HG02798 (cell line): ENCODE data around the gene ZNF385C.
"Not testable (repeated sequence)": the region's sequence is repeated elsewhere in the genome, so short reads cannot be mapped to it uniquely, and the experiment has no call there.

Experiments used
- ATAC-seq: cut with Tn5 transposase; IDR thresholded peaks from one replicate; pipeline ENCODE4 v1.9.1; 2021; ENCODE audit warnings: mild to moderate bottlenecking; ENCODE audit not compliant: unreplicated experiment, poor library complexity

ZNF385C gene

DNA sequence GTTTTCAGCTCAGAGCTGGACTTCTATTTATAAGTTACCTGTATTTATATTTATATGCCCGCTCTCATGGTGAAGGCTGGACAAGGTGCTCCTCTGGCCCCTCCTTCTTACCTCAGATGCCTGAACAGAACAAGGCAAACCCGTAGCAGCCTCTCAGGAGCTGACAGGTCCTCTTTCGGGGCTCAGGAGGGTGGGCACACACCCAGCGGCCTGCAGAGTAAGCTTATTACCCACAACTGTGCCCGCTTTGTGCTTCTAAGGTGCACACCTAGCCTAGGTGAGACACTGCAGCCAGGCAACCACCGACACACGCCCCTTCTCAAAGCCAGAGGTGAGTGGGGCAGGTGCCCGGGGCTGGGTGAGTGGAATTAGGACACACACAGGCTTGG is 73.1 kb downstream of the ZNF385C start:
- ATAC-seq = no peak

- ATAC-seq = no peak
Observed at GRCh38 chr17:42023524-42024349, 74.5 kb downstream of the ZNF385C start.

GRCh38 chr17:42020845-42021244 is 77.4 kb downstream of the ZNF385C start:
- not testable (repeated sequence) for ATAC-seq

- ATAC-seq = peak; percentile 66
Observed at GRCh38 chr17:42019509-42020404, 78.5 kb downstream of the ZNF385C start, which contains the start of gene NKIRAS2. Gene NKIRAS2, plus strand, starts transcription at chr17:42020090. Its CDS starts 1,488 bp downstream, at chr17:42021578.

DNA sequence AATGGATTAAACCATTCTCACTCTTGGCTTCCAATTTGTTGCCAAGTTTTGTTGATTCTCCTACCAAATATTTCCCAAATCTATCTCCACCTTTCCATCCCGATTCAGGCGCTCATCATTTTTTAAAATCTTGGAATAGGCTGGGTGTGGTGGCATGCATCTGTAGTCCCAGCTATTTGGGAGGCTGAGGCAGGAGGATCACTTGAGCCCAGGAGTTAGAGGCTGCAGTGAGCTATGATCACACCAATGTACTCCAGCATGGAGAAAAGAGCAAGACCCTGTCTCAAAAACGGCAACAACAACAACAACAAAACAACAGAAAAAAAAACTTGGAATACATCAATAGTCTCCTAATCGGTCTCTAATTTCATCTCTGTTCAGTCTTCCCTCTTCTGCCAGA is 79.3 kb downstream of the ZNF385C start:
- ATAC-seq = no peak

DNA sequence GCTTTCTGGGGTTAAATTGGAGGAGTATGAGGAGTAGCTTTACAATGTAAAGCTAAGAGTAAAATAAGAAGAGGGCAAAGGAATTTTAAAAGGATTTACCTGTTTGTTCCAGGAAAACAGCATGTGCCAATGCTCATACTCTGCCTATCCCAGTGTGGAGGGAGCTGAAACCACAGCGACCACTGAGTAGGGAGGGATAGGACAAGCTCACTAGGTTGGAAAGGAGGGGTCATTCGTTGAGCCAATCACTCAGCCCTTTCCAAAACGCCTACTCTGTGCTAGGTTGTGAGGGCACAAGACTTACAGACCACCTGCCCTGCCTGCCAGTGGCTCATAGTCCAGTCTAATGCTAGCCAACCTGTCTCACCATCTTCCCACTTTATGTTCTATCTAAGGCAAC is 79.9 kb downstream of the ZNF385C start:
- no peak for ATAC-seq

- no peak for ATAC-seq
Observed at GRCh38 chr17:42017866-42018200, 80.4 kb downstream of the ZNF385C start.

DNA sequence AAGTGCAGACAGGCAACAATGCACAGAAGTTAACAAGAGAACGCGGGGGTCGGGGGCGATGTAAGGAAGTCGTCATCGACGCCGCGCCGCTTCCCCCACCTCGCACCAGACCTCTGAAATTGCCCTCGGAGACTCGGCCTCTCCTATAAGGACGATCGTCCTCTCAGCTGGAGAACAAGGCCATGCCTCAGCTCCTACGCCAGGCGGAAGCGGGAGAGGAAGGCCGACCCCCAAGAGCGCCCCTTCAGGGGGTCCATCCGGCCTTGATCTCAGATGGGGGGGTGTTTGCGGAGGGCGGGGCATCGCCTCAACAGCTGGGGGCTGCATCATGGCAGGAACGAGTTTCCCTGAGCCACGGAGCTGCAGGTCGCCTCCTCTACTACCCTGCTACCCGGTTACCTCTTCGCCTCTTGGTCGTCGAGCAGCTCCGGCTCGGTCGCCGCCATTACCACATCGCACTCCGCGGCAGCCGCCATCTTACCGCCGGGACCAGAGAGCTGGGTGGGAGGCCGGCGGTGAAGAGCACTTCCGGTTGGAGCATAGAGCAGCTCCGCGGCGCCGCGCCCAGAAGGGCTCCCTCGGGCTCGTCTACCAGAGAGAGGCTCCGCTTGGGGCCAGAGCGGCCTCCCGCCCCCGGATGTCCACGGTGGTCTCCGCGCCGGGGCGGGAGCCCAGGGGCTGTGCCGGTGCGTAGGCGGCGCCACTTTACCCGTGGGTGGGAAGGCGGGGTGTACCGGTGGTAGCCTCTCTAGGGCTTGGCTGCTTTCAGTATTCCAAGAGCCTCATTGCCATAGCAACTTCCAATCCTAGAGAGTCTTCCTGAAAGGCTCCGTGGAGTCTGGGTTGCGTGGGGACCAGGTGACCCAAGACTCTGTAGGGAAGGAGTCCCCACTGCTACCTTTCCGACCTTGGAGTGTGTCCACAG is 81.1 kb downstream of the ZNF385C start, which contains the start of gene DNAJC7:
TSS of gene DNAJC7 (minus strand) at position 499 of the 925 bp plus-strand sequence. CDS start at position 476, 23 bp downstream.
- ATAC-seq = peak; percentile 85

GRCh38 chr17:42016411-42016831 is 81.9 kb downstream of the ZNF385C start:
- ATAC-seq = no peak

DNA sequence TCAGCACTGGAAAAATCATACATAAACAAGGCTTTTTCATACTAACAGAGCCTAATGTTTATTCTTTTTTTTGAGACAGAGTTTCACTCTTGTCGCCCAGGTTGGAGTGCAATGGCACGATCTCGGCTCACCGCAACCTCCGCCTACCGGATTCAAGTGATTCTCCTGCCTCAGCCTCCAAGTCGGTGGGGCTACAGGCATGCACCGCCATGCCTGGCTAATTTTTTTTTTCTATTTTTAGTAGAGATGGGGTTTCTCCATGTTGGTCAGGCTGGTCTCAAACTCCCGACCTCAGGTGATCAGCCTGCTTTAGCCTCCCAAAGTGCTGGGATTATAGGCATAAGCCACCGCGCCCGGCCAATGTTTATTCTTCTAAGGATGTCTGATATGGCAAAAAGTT is 84.5 kb downstream of the ZNF385C start:
- not testable (repeated sequence) for ATAC-seq

DNA sequence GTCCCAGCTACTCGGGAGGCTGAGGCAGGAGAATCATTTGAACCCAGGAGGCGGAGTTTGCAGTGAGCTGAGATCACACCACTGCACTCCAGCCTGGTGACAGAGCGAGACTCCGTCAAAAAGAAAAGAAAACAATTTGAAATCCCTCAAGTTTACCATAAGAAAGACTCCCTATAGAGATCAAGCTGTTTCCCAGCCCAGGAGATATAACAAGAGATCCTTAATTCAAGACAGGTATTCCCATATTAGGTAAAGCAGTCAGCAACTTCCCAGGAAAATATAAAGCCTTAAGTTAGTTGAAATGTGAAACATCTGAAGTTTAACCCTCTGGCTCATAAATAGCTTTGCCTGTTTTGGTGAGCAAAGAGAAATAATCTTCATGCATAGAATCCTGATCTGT is 85.9 kb downstream of the ZNF385C start:
- ATAC-seq = not testable (repeated sequence)

DNA sequence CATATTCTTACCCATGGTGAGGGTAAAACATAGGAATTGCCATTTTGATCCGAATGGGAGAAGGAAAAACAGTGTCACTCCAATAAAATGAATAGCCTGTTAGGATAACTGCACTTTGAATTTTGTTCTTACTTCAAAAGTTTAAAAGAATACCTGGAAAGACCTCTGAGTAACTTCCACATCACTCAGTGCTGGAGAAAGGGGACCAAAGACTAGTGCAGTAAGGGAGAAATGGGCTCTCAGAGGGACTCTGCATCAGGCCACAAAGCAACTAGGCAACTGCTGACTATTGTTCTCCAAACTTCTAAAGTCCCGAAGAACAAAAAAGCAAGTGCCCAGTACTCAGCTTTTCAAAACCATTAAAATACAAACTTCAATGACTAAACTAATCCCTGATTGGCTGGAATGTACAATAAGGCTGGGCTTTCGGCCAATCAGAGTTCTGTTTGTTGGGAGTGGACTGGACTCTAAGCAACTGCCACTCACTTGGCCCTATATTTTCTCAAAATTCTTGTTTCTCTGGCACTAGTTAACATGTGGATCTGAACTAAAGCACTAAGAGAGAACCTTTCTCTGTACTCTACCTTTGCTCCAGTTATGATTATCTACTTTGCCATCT is 87.3 kb downstream of the ZNF385C start:
- no peak for ATAC-seq

- not testable (repeated sequence) for ATAC-seq
Observed at GRCh38 chr17:42010266-42010680, 88.0 kb downstream of the ZNF385C start.

GRCh38 chr17:42009170-42009569 is 89.1 kb downstream of the ZNF385C start:
- ATAC-seq = no peak

GRCh38 chr17:42005166-42005565 is 93.1 kb downstream of the ZNF385C start:
- no peak for ATAC-seq

- no peak for ATAC-seq
Observed at GRCh38 chr17:42002792-42003301, 95.4 kb downstream of the ZNF385C start.

- ATAC-seq = no peak
Observed at GRCh38 chr17:42002175-42002791, 96.0 kb downstream of the ZNF385C start.

- ATAC-seq = no peak
Observed at GRCh38 chr17:42001729-42002128, 96.5 kb downstream of the ZNF385C start.
